Mesothelial cell of epicardium (in vitro differentiated cells): Measurements from ENCODE around the gene LMF1. TPM values are rescaled to one million over a fixed set of nuclear protein-coding genes. Genes with fewer than 3 reads are reported as not detected.
"Not testable (repeated sequence)": the region's sequence is repeated elsewhere in the genome, so short reads cannot be mapped to it uniquely, and the experiment has no call there.

Experiments used
- DNase-seq, 2 experiments: peaks; one replicate each; pipeline ENCODE4 v3.0.0; 2021; ENCODE audit warnings: low spot score in 2 of 2; ENCODE audit not compliant: unreplicated experiment in 2 of 2
- H3K27ac Mint-ChIP-seq: 2 replicates; pipeline ENCODE4 v1.8.0; 2021; ENCODE audit warnings: mixed read lengths
- H3K27me3 Mint-ChIP-seq: 2 replicates; pipeline ENCODE4 v1.8.0; 2021; ENCODE audit warnings: low read depth, mixed read lengths
- H3K36me3 Mint-ChIP-seq: 2 replicates; pipeline ENCODE4 v1.8.0; 2021; ENCODE audit warnings: mixed read lengths
- H3K4me1 Mint-ChIP-seq: 2 replicates; pipeline ENCODE4 v1.8.0; 2021; ENCODE audit warnings: mixed read lengths
- H3K4me3 Mint-ChIP-seq: 2 replicates; pipeline ENCODE4 v1.8.0; 2021; ENCODE audit warnings: mild to moderate bottlenecking, moderate library complexity, mixed read lengths
- H3K9me3 Mint-ChIP-seq: 2 replicates; pipeline ENCODE4 v1.8.0; 2021; ENCODE audit warnings: mixed read lengths
- CTCF ChIP-seq: fragments of 200-600 bp; sonication (generic); IDR thresholded peaks from one replicate; pipeline ENCODE4 v1.5.0; 2021; ENCODE audit warnings: antibody characterized with exemption; ENCODE audit not compliant: unreplicated experiment
- total RNA-seq: library from RNA; stranded (reverse); gene quantifications from 3 replicates; pipeline ENCODE4 v1.2.1, GENCODE V29; 2021

Gene LMF1
- total RNA-seq, 1 donor from 2014 or later: 37.4 TPM

GRCh38 chr16:822174-822908, 148.4 kb downstream of the LMF1 start:
- no peak for TF ChIP-seq CTCF
- peaks cover 7% of the 10 kb centered on the region for H3K4me1 Mint-ChIP-seq
- no peak for DNase-seq
- H3K9me3 Mint-ChIP-seq: no peaks in the 10 kb centered on the region
- no peak overlapping the region for H3K27ac Mint-ChIP-seq
- H3K27me3 Mint-ChIP-seq: peaks cover 19% of the 10 kb centered on the region
- no peaks in the 10 kb centered on the region for H3K36me3 Mint-ChIP-seq
- no peak overlapping the region for H3K4me3 Mint-ChIP-seq

GRCh38 chr16:821751-822150, 149.0 kb downstream of the LMF1 start:
- Mint-ChIP-seq H3K4me1 (peaks cover 7% of the 10 kb centered on the region), H3K9me3 (no peaks in the 10 kb centered on the region), H3K27ac (no peak overlapping the region), H3K36me3 (no peaks in the 10 kb centered on the region), H3K27me3 (peaks cover 19% of the 10 kb centered on the region), H3K4me3 (no peak overlapping the region)
- TF ChIP-seq CTCF: no peak
- DNase-seq: no peak

- H3K27ac Mint-ChIP-seq: no peak overlapping the region
- TF ChIP-seq CTCF: no peak
- no peaks in the 10 kb centered on the region for H3K9me3 Mint-ChIP-seq
- peaks cover 6% of the 10 kb centered on the region for H3K4me1 Mint-ChIP-seq
- DNase-seq: no peak
- peaks cover 16% of the 10 kb centered on the region for H3K27me3 Mint-ChIP-seq
- no peak overlapping the region for H3K4me3 Mint-ChIP-seq
- no peaks in the 10 kb centered on the region for H3K36me3 Mint-ChIP-seq
These were observed 150.0 kb downstream of the LMF1 start for GRCh38 chr16:820748-821147.

GRCh38 chr16:820044-820408, 150.8 kb downstream of the LMF1 start:
- H3K27ac Mint-ChIP-seq, H3K9me3 Mint-ChIP-seq, DNase-seq, H3K36me3 Mint-ChIP-seq, H3K4me1 Mint-ChIP-seq, H3K4me3 Mint-ChIP-seq: not testable (repeated sequence)
- peaks cover 15% of the 10 kb centered on the region for H3K27me3 Mint-ChIP-seq

GRCh38 chr16:819336-820043, 151.3 kb downstream of the LMF1 start:
- Mint-ChIP-seq H3K27me3 (peaks cover 19% of the 10 kb centered on the region), H3K9me3 (no peaks in the 10 kb centered on the region), H3K4me1 (no peaks in the 10 kb centered on the region), H3K27ac (no peak overlapping the region), H3K36me3 (no peaks in the 10 kb centered on the region), H3K4me3 (no peak overlapping the region)
- DNase-seq: no peak
- no peak for TF ChIP-seq CTCF

- no peaks in the 10 kb centered on the region for H3K9me3 Mint-ChIP-seq
- TF ChIP-seq CTCF: no peak
- peaks cover 23% of the 10 kb centered on the region for H3K27me3 Mint-ChIP-seq
- H3K27ac Mint-ChIP-seq: no peak overlapping the region
- no peaks in the 10 kb centered on the region for H3K36me3 Mint-ChIP-seq
- peaks cover 3% of the 10 kb centered on the region for H3K4me1 Mint-ChIP-seq
- no peak for DNase-seq
- no peak overlapping the region for H3K4me3 Mint-ChIP-seq
These were observed 152.2 kb downstream of the LMF1 start for GRCh38 chr16:818592-818991.
